Measurements from ENCODE around the gene GPR158.

Gene GPR158

GRCh38 chr10:25502453-25502852 lies 327.7 kb downstream of the GPR158 start:
- Histone ChIP-seq H2AFZ (ENCODE audit: low read length, unreplicated experiment) (no peak overlapping the region), H3K36me3 (ENCODE audit: insufficient read depth, low read length) (no peaks in the 10 kb centered on the region), H3K4me1 (ENCODE audit: control insufficient read depth, insufficient read depth, low read length, unreplicated experiment) (no peaks in the 10 kb centered on the region), H3K79me2 (ENCODE audit: control insufficient read depth, insufficient read depth, low read length, unreplicated experiment) (no peaks in the 10 kb centered on the region), H3K4me3 (ENCODE audit: low read depth, low read length) (no peak overlapping the region), H3K27me3 (ENCODE audit: insufficient read depth, low read length) (no peaks in the 10 kb centered on the region), H3K27ac (ENCODE audit: low read depth, low read length) (no peak overlapping the region)

- H3K4me3 ChIP-seq (ENCODE audit: low read depth, low read length): no peak overlapping the region
- no peak overlapping the region for H2AFZ ChIP-seq (ENCODE audit: low read length, unreplicated experiment)
- no peaks in the 10 kb centered on the region for H3K27me3 ChIP-seq (ENCODE audit: insufficient read depth, low read length)
- no peaks in the 10 kb centered on the region for H3K79me2 ChIP-seq (ENCODE audit: control insufficient read depth, insufficient read depth, low read length, unreplicated experiment)
- no peaks in the 10 kb centered on the region for H3K4me1 ChIP-seq (ENCODE audit: control insufficient read depth, insufficient read depth, low read length, unreplicated experiment)
- H3K27ac ChIP-seq (ENCODE audit: low read depth, low read length): no peak overlapping the region
- no peaks in the 10 kb centered on the region for H3K36me3 ChIP-seq (ENCODE audit: insufficient read depth, low read length)
These were observed 329.5 kb downstream of the GPR158 start for GRCh38 chr10:25504306-25504705.

DNA sequence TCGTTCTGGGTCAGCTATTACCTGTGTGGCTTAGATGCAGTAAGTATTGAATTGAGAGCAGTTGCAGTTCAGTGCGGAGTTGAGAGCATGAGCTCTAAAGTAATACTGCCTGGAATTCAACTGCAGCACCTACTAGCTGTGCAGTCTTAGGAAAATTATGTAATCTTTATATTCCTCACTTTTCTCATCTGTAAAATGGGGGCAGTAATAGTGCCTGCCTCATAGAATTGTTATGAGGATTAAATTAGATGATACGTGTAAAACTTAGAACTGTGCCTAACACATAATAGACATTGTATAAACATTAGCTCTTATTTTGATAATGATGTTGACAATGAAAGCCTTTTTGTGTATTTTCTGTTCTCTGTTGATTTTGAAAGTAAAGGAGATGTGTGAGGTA lies 330.0 kb downstream of the GPR158 start:
- no peaks in the 10 kb centered on the region for H3K4me1 ChIP-seq (ENCODE audit: control insufficient read depth, insufficient read depth, low read length, unreplicated experiment)
- no peak overlapping the region for H3K27ac ChIP-seq (ENCODE audit: low read depth, low read length)
- no peaks in the 10 kb centered on the region for H3K79me2 ChIP-seq (ENCODE audit: control insufficient read depth, insufficient read depth, low read length, unreplicated experiment)
- no peak overlapping the region for H2AFZ ChIP-seq (ENCODE audit: low read length, unreplicated experiment)
- H3K4me3 ChIP-seq (ENCODE audit: low read depth, low read length): no peak overlapping the region
- no peaks in the 10 kb centered on the region for H3K27me3 ChIP-seq (ENCODE audit: insufficient read depth, low read length)
- H3K36me3 ChIP-seq (ENCODE audit: insufficient read depth, low read length): no peaks in the 10 kb centered on the region

- Histone ChIP-seq H2AFZ (ENCODE audit: low read length, unreplicated experiment) (no peak overlapping the region), H3K36me3 (ENCODE audit: insufficient read depth, low read length) (no peaks in the 10 kb centered on the region), H3K4me3 (ENCODE audit: low read depth, low read length) (no peak overlapping the region), H3K27ac (ENCODE audit: low read depth, low read length) (no peak overlapping the region), H3K27me3 (ENCODE audit: insufficient read depth, low read length) (no peaks in the 10 kb centered on the region), H3K79me2 (ENCODE audit: control insufficient read depth, insufficient read depth, low read length, unreplicated experiment) (no peaks in the 10 kb centered on the region), H3K4me1 (ENCODE audit: control insufficient read depth, insufficient read depth, low read length, unreplicated experiment) (no peaks in the 10 kb centered on the region)
These were observed 330.7 kb downstream of the GPR158 start for GRCh38 chr10:25505466-25505865.

GRCh38 chr10:25506821-25507335 lies 332.1 kb downstream of the GPR158 start:
- H3K27me3 ChIP-seq (ENCODE audit: insufficient read depth, low read length): no peaks in the 10 kb centered on the region
- no peak overlapping the region for H2AFZ ChIP-seq (ENCODE audit: low read length, unreplicated experiment)
- H3K4me1 ChIP-seq (ENCODE audit: control insufficient read depth, insufficient read depth, low read length, unreplicated experiment): no peaks in the 10 kb centered on the region
- H3K27ac ChIP-seq (ENCODE audit: low read depth, low read length): no peak overlapping the region
- no peaks in the 10 kb centered on the region for H3K36me3 ChIP-seq (ENCODE audit: insufficient read depth, low read length)
- H3K79me2 ChIP-seq (ENCODE audit: control insufficient read depth, insufficient read depth, low read length, unreplicated experiment): no peaks in the 10 kb centered on the region
- H3K4me3 ChIP-seq (ENCODE audit: low read depth, low read length): no peak overlapping the region

DNA sequence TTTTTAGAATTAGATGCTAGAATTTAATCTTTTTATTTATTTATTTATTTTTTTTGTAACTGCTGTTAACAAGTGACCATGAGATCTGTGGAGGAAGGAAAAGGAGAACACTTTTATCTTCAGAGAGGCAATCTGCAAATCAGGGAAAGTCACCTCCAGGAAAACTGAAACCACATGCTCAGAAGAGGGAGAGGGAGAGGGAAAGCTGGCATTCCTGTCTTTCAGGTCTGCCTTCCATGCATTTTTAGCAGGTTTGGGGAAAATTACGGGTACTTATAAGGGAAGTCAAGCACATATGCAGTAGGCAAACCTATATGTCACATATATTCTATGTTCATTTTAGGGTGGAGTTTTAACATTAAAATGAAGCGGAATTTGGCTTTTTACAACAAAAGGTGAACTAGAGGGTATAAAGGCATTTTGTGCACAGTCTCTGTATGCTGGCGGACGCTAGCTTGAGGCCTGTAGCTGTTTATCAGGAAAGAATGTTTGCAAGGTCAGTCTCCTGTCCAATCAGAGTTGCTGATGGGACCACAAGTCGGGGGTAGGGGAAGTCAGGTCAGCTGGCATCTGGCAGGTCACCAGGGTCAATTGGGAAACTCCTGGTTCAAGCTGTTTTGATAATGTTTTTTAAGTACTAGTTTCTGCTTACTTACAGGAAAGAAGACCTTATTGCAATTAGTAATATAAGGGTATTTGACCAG lies 333.5 kb downstream of the GPR158 start:
- H3K79me2 ChIP-seq (ENCODE audit: control insufficient read depth, insufficient read depth, low read length, unreplicated experiment): no peaks in the 10 kb centered on the region
- H3K4me3 ChIP-seq (ENCODE audit: low read depth, low read length): no peak overlapping the region
- H3K27me3 ChIP-seq (ENCODE audit: insufficient read depth, low read length): no peaks in the 10 kb centered on the region
- H3K4me1 ChIP-seq (ENCODE audit: control insufficient read depth, insufficient read depth, low read length, unreplicated experiment): no peaks in the 10 kb centered on the region
- no peak overlapping the region for H2AFZ ChIP-seq (ENCODE audit: low read length, unreplicated experiment)
- no peaks in the 10 kb centered on the region for H3K36me3 ChIP-seq (ENCODE audit: insufficient read depth, low read length)
- H3K27ac ChIP-seq (ENCODE audit: low read depth, low read length): no peak overlapping the region

DNA sequence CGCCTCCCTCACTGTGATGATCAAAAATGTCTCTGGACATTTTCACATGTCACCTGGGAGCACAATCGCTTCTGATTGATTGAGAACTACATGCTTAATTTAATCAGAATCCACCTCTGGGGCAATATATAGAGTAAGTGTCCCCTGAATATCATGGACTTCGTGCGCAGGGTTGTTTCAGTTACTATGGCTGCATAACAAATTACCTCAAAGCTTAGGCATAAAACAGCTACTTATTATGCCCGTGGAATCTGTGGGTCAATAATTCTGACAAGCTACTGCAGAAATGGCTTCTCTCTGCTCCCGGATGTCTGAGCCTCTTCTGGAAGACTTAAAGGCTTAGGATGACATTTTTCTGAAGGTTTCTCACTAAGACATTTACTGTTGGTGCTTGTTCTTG lies 334.4 kb downstream of the GPR158 start:
- H3K4me1 ChIP-seq (ENCODE audit: control insufficient read depth, insufficient read depth, low read length, unreplicated experiment): no peaks in the 10 kb centered on the region
- H3K4me3 ChIP-seq (ENCODE audit: low read depth, low read length): no peak overlapping the region
- no peak overlapping the region for H2AFZ ChIP-seq (ENCODE audit: low read length, unreplicated experiment)
- no peaks in the 10 kb centered on the region for H3K79me2 ChIP-seq (ENCODE audit: control insufficient read depth, insufficient read depth, low read length, unreplicated experiment)
- no peak overlapping the region for H3K27ac ChIP-seq (ENCODE audit: low read depth, low read length)
- no peaks in the 10 kb centered on the region for H3K27me3 ChIP-seq (ENCODE audit: insufficient read depth, low read length)
- no peaks in the 10 kb centered on the region for H3K36me3 ChIP-seq (ENCODE audit: insufficient read depth, low read length)

- Histone ChIP-seq H3K27ac (ENCODE audit: low read depth, low read length) (no peak overlapping the region), H3K4me1 (ENCODE audit: control insufficient read depth, insufficient read depth, low read length, unreplicated experiment) (no peaks in the 10 kb centered on the region), H3K79me2 (ENCODE audit: control insufficient read depth, insufficient read depth, low read length, unreplicated experiment) (no peaks in the 10 kb centered on the region), H2AFZ (ENCODE audit: low read length, unreplicated experiment) (no peak overlapping the region), H3K27me3 (ENCODE audit: insufficient read depth, low read length) (no peaks in the 10 kb centered on the region), H3K36me3 (ENCODE audit: insufficient read depth, low read length) (no peaks in the 10 kb centered on the region), H3K4me3 (ENCODE audit: low read depth, low read length) (no peak overlapping the region)
These were observed 347.5 kb downstream of the GPR158 start for GRCh38 chr10:25522294-25522693.

GRCh38 chr10:25522946-25523608 lies 348.3 kb downstream of the GPR158 start:
- H3K4me3 ChIP-seq (ENCODE audit: low read depth, low read length): no peak overlapping the region
- no peaks in the 10 kb centered on the region for H3K36me3 ChIP-seq (ENCODE audit: insufficient read depth, low read length)
- H3K4me1 ChIP-seq (ENCODE audit: control insufficient read depth, insufficient read depth, low read length, unreplicated experiment): no peaks in the 10 kb centered on the region
- H3K27me3 ChIP-seq (ENCODE audit: insufficient read depth, low read length): no peaks in the 10 kb centered on the region
- H3K27ac ChIP-seq (ENCODE audit: low read depth, low read length): no peak overlapping the region
- no peak overlapping the region for H2AFZ ChIP-seq (ENCODE audit: low read length, unreplicated experiment)
- H3K79me2 ChIP-seq (ENCODE audit: control insufficient read depth, insufficient read depth, low read length, unreplicated experiment): no peaks in the 10 kb centered on the region

DNA sequence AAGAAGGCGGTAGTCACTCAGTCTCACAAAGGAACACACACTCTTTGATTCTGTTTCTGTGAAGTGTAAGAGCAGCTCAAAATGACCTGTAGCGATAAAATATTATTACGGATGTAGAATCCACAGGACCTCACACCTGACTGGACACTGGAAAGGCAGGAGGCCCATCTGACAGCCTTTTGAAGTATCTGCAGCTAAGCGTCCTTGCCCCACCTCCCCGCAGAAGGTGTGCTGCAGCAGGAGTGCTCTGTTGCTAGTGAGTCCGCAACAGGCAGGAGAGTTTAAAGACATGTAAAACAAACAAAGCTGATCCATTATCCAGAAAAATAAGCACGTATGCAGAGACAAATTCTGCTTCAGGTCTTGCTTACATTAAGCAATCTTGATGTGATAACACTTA lies 355.5 kb downstream of the GPR158 start:
- no peaks in the 10 kb centered on the region for H3K27me3 ChIP-seq (ENCODE audit: insufficient read depth, low read length)
- no peak overlapping the region for H3K27ac ChIP-seq (ENCODE audit: low read depth, low read length)

GRCh38 chr10:25531457-25532061 lies 356.8 kb downstream of the GPR158 start:
- Histone ChIP-seq H3K27ac (ENCODE audit: low read depth, low read length) (no peak overlapping the region), H3K4me1 (ENCODE audit: control insufficient read depth, insufficient read depth, low read length, unreplicated experiment) (no peaks in the 10 kb centered on the region), H3K27me3 (ENCODE audit: insufficient read depth, low read length) (no peaks in the 10 kb centered on the region), H2AFZ (ENCODE audit: low read length, unreplicated experiment) (no peak overlapping the region), H3K4me3 (ENCODE audit: low read depth, low read length) (no peak overlapping the region), H3K79me2 (ENCODE audit: control insufficient read depth, insufficient read depth, low read length, unreplicated experiment) (no peaks in the 10 kb centered on the region), H3K36me3 (ENCODE audit: insufficient read depth, low read length) (no peaks in the 10 kb centered on the region)

More for the DNA sequence above, 355.5 kb downstream of the GPR158 start:
- Histone ChIP-seq H3K36me3 (ENCODE audit: insufficient read depth, low read length) (no peaks in the 10 kb centered on the region), H3K79me2 (ENCODE audit: control insufficient read depth, insufficient read depth, low read length, unreplicated experiment) (no peaks in the 10 kb centered on the region), H3K4me3 (ENCODE audit: low read depth, low read length) (no peak overlapping the region), H3K4me1 (ENCODE audit: control insufficient read depth, insufficient read depth, low read length, unreplicated experiment) (no peaks in the 10 kb centered on the region), H2AFZ (ENCODE audit: low read length, unreplicated experiment) (no peak overlapping the region)
